Testis (tissue), 3 donors: Measurements from ENCODE around the gene AGPAT1. TPM values are rescaled to one million over a fixed set of nuclear protein-coding genes. Genes with fewer than 3 reads are reported as not detected.
"Not testable (repeated sequence)": the region's sequence is repeated elsewhere in the genome, so short reads cannot be mapped to it uniquely, and the experiment has no call there.

Experiments used
- DNase-seq: peaks from one replicate; pipeline ENCODE4 v3.0.0-alpha.2; 2019
- H3K27ac ChIP-seq, 2 donors: fragments of 200-600 bp; sonication (generic); one replicate each; pipeline ENCODE4 v1.5.1; 2019
- H3K27me3 ChIP-seq: fragments of 200-600 bp; sonication (generic); one replicate; pipeline ENCODE4 v1.5.1; 2019
- H3K36me3 ChIP-seq: fragments of 200-600 bp; sonication (generic); one replicate; pipeline ENCODE4 v1.5.1; 2017; ENCODE audit warnings: low read depth; ENCODE audit errors: missing control alignments
- H3K4me1 ChIP-seq: fragments of 200-600 bp; sonication (generic); one replicate; pipeline ENCODE4 v1.5.1; 2019
- H3K4me3 ChIP-seq, 2 donors: fragments of 200-600 bp; sonication (generic); one replicate each; pipeline ENCODE4 v1.5.1; 2017 to 2019
- H3K9me3 ChIP-seq: fragments of 200-600 bp; sonication (generic); one replicate; pipeline ENCODE4 v1.5.1; 2017
- CTCF ChIP-seq, 3 experiments: fragments of 450-650 bp in 2 of 3; fragments of 200-600 bp in 1 of 3; sonication (generic) in 1 of 3; IDR thresholded peaks; one replicate each; pipeline ENCODE4 v1.5.1; 2016 to 2019; ENCODE audit warnings: antibody characterized with exemption in 3 of 3, mild to moderate bottlenecking in 2 of 3, moderate library complexity in 1 of 3
- POLR2A ChIP-seq: fragments of 450-650 bp; IDR thresholded peaks from one replicate; pipeline ENCODE4 v1.6.1; 2017; ENCODE audit warnings: antibody characterized with exemption, mild to moderate bottlenecking, moderate library complexity
- WGBS, 2 donors: methylation state at CpG; one replicate each; pipeline ENCODE4 v1.1.5; 2018; 5-methylcytosine and 5-hydroxymethylcytosine counted together
- intact Hi-C: fragments of 100-400 bp; cut with DNase I; formaldehyde crosslinking; loops from one replicate; pipeline ENCODE4 v1.15.1; 2023; ENCODE audit warnings: low total_unique reads
- polyA plus RNA-seq: library from polyadenylated mRNA; stranded (reverse); fragments of 350-450 nt; fragmentation: Illumina TruSeq; extraction: RNeasy Lipid Tissue Mini Kit (QIAGEN cat#74804); gene quantifications from one replicate; pipeline ENCODE4 v1.2.3, GENCODE V29; 2014; ENCODE audit warnings: low read depth, low replicate concordance; ENCODE audit not compliant: insufficient read depth
- total RNA-seq, 2 donors: library from RNA; depleted of rRNA; stranded (reverse); fragments of >200 nt; gene quantifications; one replicate each; pipeline ENCODE4 v1.2.3, GENCODE V29; 2016

The AGPAT1 gene
- total and polyA plus RNA-seq, 3 donors from 2014 or later = 107 to 158 (median 115) TPM

DNA sequence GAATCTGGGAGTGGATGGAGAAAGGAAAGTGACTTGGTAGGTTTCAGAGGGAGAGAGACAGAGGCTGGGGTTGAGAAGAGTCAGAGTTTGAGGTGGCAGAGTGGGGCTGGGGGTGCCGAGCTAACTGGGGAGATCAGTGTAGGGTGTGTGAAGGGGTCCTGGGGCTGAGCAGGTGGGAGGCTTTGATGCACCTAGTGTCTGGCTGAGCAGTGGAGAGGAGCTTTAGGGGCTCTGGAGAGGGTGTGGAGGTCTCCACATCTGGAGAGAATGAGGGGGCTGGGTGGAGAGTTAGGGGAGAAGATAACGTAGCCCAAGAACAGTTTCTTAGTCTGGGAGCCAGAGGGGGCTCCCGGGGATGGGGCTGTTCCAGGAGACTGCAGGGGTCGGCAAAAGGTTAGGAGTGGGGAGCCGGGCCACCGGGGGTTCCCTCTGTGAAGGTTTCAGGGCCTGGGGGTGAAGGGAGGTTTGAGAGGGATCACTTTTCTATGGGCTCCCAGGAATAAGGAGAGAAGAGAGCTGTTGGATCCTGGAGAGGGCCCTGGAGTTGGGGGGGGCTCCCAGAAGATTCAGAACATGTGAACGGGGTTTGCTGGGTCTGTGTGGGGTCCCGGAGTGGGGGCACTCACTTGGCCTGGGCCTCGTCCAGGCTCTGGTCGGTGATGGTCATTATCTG, 13.3 kb upstream of the AGPAT1 start:
- Histone ChIP-seq H3K9me3 (no peaks in the 10 kb centered on the region), H3K27ac (peak overlapping the region; percentile 98 to 99), H3K4me3 (peak overlapping the region; percentile 73 to 93), H3K27me3 (no peaks in the 10 kb centered on the region), H3K36me3 (no peaks in the 10 kb centered on the region), H3K4me1 (peaks cover 32% of the 10 kb centered on the region)
- DNase-seq = no peak
- intact Hi-C loops = no loop called here
- TF ChIP-seq POLR2A = no peak
- TF ChIP-seq CTCF (IDR thresholded peaks at IDR 0.05) = no peak
- 3 to 4% methylated on average over 10 of the region's 10 CpGs for WGBS, 2 donors

GRCh38 chr6:32188381-32189068, 12.6 kb upstream of the AGPAT1 start:
- no peaks in the 10 kb centered on the region for H3K27me3 ChIP-seq
- H3K4me1 ChIP-seq = peaks cover 32% of the 10 kb centered on the region
- H3K4me3 ChIP-seq = peak overlapping the region; percentile 73 to 93
- no peak for DNase-seq
- intact Hi-C loops = no loop called here
- peak overlapping the region; percentile 98 to 99 for H3K27ac ChIP-seq
- TF ChIP-seq CTCF (IDR thresholded peaks at IDR 0.05) (no peak), POLR2A (no peak)
- H3K9me3 ChIP-seq = no peaks in the 10 kb centered on the region
- 11 to 20% methylated on average over 10 to 13 of the region's 13 CpGs for WGBS, 2 donors
- no peaks in the 10 kb centered on the region for H3K36me3 ChIP-seq

DNA sequence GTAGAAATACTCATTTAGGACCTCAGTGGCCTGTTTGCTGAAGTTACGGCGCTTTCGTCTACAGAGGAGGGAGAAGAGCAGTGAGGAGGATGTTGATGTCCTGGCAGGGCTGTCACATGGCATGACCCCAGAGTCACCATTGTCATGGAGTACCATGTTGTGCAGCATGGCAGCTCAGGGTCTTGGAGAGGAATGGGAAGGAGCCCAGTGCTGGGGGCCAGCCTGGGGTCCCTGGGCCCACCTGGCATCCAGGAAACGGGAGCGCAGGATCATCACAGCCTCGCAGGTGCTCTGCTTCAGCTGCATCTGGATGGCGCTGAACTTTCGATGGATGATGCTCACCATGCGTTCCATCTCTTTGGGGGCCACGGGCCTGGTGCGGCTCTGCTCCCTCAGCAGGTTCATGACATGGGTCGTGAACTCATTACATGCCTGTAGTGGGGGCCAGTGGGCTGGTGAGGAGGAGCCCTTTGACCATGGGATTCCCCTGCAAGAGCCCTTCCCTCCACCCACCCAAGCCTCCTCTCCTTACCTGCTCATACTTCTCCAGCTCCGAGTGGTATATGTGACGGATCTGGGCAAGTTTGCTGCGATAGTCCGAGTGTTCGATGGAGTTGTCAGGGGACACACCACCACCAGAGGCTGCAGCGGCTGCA, 12.0 kb upstream of the AGPAT1 start:
- H3K36me3 ChIP-seq, H3K9me3 ChIP-seq, H3K27me3 ChIP-seq, DNase-seq, intact Hi-C loops, H3K4me3 ChIP-seq: not testable (repeated sequence)
- H3K27ac ChIP-seq = peak overlapping the region in 1 of 2 donors; percentile 98
- peaks cover 32% of the 10 kb centered on the region for H3K4me1 ChIP-seq
- WGBS, 2 donors = 61 to 62% methylated on average over 10 to 18 of the region's 18 CpGs

DNA sequence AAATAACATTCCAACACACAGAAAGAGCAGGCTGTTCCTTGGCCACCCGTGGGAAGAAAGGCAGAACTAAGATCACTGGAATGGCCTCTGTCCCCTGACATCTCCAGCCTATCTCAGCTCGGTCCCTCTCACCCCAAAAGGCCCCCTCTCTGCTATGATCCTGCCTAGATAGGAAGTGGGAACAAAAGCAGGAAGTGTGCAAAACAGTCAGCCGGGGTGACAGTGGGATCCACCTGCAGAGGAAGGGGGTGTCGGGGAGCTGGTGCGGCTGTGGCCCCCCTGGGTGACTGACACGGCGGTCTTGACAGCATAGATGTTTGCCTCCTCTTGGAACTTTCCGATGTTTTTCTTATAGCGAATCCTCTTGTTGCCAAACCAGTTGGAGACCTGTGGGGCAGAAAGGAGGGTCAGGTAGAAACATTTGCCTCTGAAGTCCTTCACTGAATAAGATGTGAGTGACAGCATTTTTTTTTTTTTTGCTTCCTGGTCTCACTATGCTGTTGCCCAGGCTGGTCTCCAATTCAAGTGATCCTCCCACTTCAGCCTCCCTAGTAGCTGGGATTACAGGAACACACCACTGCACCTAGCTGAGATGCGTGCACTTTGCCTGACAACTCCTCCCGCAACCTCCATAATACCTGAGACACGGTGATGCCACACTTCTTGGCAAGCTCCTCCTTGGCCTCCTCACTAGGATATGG, 11.3 kb upstream of the AGPAT1 start:
- DNase-seq = no peak
- Histone ChIP-seq H3K9me3 (no peaks in the 10 kb centered on the region), H3K36me3 (no peaks in the 10 kb centered on the region), H3K4me3 (no peak overlapping the region), H3K27me3 (no peaks in the 10 kb centered on the region), H3K4me1 (peaks cover 32% of the 10 kb centered on the region), H3K27ac (peak overlapping the region; percentile 76 to 84)
- TF ChIP-seq CTCF (IDR thresholded peaks at IDR 0.05) = no peak
- 67 to 70% methylated on average over 11 to 12 of the region's 12 CpGs for WGBS, 2 donors
- intact Hi-C loops = no loop called here

DNA sequence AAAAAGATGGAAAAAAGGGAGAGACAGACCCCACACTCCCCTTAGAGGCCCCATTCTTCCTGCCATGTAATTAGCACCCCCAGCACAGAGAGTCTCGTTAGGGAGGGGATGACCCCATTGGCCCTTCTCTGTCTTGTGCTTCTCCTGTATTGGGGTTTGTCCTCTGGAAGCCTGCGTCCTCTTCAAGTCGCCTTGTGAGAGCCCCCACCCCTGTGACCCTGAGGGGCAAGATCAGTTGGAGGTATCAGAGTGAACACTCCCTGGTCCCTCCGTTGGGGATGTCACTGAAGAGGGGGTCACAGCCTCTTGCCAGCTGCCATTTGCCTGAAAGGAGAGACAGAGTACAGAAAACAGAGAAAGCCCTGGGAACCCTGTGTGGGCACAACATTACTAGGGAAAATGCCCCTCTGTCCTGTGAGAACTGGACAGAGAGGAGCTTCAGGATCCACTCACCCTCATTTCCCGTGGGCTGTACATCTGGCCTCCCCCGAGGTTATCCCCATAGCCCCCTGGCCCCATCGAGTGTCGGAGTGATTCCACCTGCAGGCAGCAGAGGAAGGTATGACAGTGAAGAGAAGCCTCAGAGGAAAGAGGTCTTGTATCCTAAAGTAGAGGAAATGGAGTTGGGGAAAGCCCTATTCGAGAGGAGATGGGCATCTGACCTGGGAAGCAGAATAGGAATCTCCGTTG, 10.4 kb upstream of the AGPAT1 start:
- WGBS, 2 donors = 56 to 63% methylated on average over 10 of the region's 10 CpGs
- H3K27ac ChIP-seq = peak overlapping the region; percentile 76 to 84
- intact Hi-C loops, H3K27me3 ChIP-seq, H3K36me3 ChIP-seq, H3K4me3 ChIP-seq, H3K9me3 ChIP-seq, DNase-seq: not testable (repeated sequence)
- H3K4me1 ChIP-seq = peaks cover 31% of the 10 kb centered on the region

GRCh38 chr6:32185681-32186131, 9.8 kb upstream of the AGPAT1 start:
- intact Hi-C loops, H3K9me3 ChIP-seq, H3K36me3 ChIP-seq, H3K27me3 ChIP-seq, H3K4me3 ChIP-seq: not testable (repeated sequence)
- H3K4me1 ChIP-seq = peaks cover 25% of the 10 kb centered on the region
- H3K27ac ChIP-seq = peak overlapping the region; percentile 76 to 84
- DNase-seq = peak; percentile 92
- WGBS, 2 donors = 33 to 39% methylated on average over 11 of the region's 11 CpGs
